Thyroid gland (tissue), 4 donors: ENCODE measurements around the gene BAHD1. TPM values are rescaled to one million over a fixed set of nuclear protein-coding genes. Genes with fewer than 3 reads are reported as not detected.

Source experiments
- DNase-seq, 2 donors: peaks; one replicate each; pipeline ENCODE4 v3.0.0-alpha.2; 2019
- H3K27ac ChIP-seq, 3 donors: fragments of 200-600 bp; sonication (generic); 1 replicate in 2 of 3; 2 replicates in 1 of 3; pipeline ENCODE4 v1.5.1; 2016 to 2019; ENCODE audit warnings: mild to moderate bottlenecking in 1 of 3, moderate library complexity in 1 of 3
- H3K27me3 ChIP-seq: fragments of 200-600 bp; sonication (generic); one replicate; pipeline ENCODE4 v1.5.1; 2019
- H3K36me3 ChIP-seq, 2 donors: fragments of 200-600 bp; sonication (generic); one replicate each; pipeline ENCODE4 v1.5.1; 2016 to 2019
- H3K4me1 ChIP-seq, 2 donors: fragments of 200-600 bp; sonication (generic); one replicate each; pipeline ENCODE4 v1.5.1; 2017 to 2019
- H3K4me3 ChIP-seq, 3 donors: fragments of 200-600 bp; sonication (generic); replicated peaks in 1 of 3; 1 replicate in 2 of 3; 2 replicates in 1 of 3; pipeline ENCODE4 v1.5.1; 2016; ENCODE audit warnings: mild to moderate bottlenecking in 1 of 3
- H3K9me3 ChIP-seq: fragments of 200-600 bp; sonication (generic); one replicate; pipeline ENCODE4 v1.5.1; 2017
- POLR2A ChIP-seq, 2 donors: fragments of 450-650 bp; IDR thresholded peaks; one replicate each; pipeline ENCODE4 v1.6.1; 2017; ENCODE audit warnings: antibody characterized with exemption in 2 of 2, mild to moderate bottlenecking in 2 of 2, moderate library complexity in 1 of 2
- WGBS, 2 donors: methylation state at CpG; one replicate each; pipeline ENCODE4 v1.1.5; 2017; 5-methylcytosine and 5-hydroxymethylcytosine counted together
- intact Hi-C: fragments of 100-400 bp; cut with DNase I; formaldehyde crosslinking; loops from one replicate; pipeline ENCODE4 v1.15.1; 2023
- total RNA-seq, 4 donors: library from RNA; depleted of rRNA; stranded (reverse); fragments of >200 nt; gene quantifications; one replicate each; pipeline ENCODE4 v1.2.3, GENCODE V29; 2016
- TF ChIP-seq, protein P1 (sequence below), 6 experiments: fragments of 200-600 bp in 3 of 6; fragments of 450-650 bp in 3 of 6; sonication (generic) in 3 of 6; IDR thresholded peaks; one replicate each; pipeline ENCODE4 v1.5.1; 2016 to 2019; ENCODE audit warnings: antibody characterized with exemption in 6 of 6, mild to moderate bottlenecking in 2 of 6, inconsistent platforms in 1 of 6, moderate library complexity in 1 of 6

BAHD1 gene
- total RNA-seq, 4 donors from 2014 or later, result 20.0 to 50.4 (median 35.1) TPM

DNA sequence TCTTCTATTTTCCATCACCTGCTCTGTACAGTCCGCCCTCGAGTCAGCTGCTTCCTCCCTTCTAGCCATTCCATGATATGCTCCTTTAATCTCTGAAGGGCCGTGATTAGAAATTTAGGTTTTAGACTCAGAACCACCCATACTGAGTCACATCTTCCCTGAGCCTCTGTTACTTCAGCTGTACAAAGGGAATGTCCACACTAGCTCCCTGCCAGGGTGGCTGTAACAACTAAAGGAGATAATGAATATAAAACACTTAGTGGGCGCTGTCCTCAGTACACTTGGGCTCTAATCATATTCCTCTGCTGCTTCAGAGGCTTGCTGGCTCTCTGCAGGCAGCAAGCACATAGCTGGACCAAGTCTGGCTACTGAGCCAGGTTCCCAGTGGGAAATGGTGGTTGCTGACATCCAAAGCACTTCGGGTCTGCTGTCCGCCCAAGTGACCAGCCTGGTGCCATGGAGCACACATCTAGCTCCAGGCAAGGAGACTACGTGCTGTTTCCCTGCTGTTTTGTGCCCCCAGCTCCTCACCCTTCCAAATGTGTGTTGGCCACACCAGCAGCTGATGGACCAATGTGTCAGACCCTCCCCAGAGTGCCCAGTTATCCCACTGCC, 29.1 kb downstream of the BAHD1 start:
- intact Hi-C loops, result no loop called here
- H3K4me3 ChIP-seq, result peak overlapping the region in 1 of 3 donors; percentile 93
- H3K27me3 ChIP-seq, result no peaks in the 10 kb centered on the region
- TF ChIP-seq, protein P1, sequence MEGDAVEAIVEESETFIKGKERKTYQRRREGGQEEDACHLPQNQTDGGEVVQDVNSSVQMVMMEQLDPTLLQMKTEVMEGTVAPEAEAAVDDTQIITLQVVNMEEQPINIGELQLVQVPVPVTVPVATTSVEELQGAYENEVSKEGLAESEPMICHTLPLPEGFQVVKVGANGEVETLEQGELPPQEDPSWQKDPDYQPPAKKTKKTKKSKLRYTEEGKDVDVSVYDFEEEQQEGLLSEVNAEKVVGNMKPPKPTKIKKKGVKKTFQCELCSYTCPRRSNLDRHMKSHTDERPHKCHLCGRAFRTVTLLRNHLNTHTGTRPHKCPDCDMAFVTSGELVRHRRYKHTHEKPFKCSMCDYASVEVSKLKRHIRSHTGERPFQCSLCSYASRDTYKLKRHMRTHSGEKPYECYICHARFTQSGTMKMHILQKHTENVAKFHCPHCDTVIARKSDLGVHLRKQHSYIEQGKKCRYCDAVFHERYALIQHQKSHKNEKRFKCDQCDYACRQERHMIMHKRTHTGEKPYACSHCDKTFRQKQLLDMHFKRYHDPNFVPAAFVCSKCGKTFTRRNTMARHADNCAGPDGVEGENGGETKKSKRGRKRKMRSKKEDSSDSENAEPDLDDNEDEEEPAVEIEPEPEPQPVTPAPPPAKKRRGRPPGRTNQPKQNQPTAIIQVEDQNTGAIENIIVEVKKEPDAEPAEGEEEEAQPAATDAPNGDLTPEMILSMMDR (IDR thresholded peaks at IDR 0.05), result no peak
- no peak for TF ChIP-seq POLR2A (IDR thresholded peaks at IDR 0.05)
- H3K36me3 ChIP-seq, result peaks cover 16 to 19% of the 10 kb centered on the region in 2 donors
- H3K9me3 ChIP-seq, result no peaks in the 10 kb centered on the region
- no peak for DNase-seq
- WGBS, 2 donors, result 76 to 79% methylated on average over 6 to 7 of the region's 7 CpGs
- H3K27ac ChIP-seq, result peak overlapping the region in 2 of 3 donors; percentile 76 to 94
- H3K4me1 ChIP-seq, result peaks cover 17 to 21% of the 10 kb centered on the region in 2 donors

DNA sequence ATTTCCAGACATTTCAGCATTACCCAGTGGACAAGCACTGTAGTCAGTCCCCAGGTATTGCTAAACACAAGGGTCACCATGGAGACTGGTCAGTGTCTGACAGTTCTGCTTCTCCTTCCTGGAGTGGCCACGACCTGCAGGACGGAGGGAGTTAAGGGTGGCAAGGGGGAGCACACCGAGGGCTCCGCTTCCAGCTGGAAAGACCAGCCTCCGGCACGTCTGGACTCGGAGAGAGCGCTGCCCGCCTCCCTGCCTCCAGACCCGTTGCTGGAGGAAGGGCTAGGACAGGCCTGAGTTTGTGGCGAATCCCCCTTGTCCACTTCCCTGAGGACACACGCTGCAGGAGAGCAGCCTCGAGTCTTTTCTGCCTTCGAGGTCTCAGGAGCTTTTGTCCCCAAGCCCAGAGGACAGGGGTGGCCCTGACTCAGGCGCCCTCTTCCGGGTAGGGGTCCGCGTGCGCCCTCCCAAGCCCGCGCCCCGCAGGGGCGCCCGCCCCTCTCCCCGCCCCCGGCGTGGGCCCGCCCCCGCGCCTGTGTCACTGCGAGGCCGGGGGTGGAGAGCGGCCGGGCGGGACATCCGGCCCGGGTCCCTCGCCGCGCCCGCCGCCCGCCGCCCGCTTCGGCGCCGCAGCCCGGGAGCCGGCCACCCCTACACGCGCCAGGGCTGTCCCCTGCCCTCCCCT, 29.8 kb downstream of the BAHD1 start, which contains the start of gene CHST14:
Gene CHST14, plus strand, starts transcription at position 562 of the 682 bp plus-strand sequence. CDS start 230 bp downstream, outside the sequence.
- intact Hi-C loops, result no loop called here
- Histone ChIP-seq H3K27ac (peak within 1 kb of the TSS; percentile 73 to 94 (median 76)), H3K27me3 (no peaks in the 10 kb centered on the region), H3K4me3 (peak within 1 kb of the TSS; percentile 7 to 93 (median 75)), H3K9me3 (no peaks in the 10 kb centered on the region), H3K4me1 (peaks cover 17 to 21% of the 10 kb centered on the region in 2 donors), H3K36me3 (peaks cover 11 to 13% of the 10 kb centered on the region in 2 donors)
- peak in 1 of 2 donors; percentile 56 for TF ChIP-seq POLR2A (IDR thresholded peaks at IDR 0.05)
- TF ChIP-seq, protein P1 (IDR thresholded peaks at IDR 0.05), result no peak
- 3 to 5% methylated on average over 10 to 15 of the region's 52 CpGs for WGBS, 2 donors
- peak; percentile 59 to 63 for DNase-seq

DNA sequence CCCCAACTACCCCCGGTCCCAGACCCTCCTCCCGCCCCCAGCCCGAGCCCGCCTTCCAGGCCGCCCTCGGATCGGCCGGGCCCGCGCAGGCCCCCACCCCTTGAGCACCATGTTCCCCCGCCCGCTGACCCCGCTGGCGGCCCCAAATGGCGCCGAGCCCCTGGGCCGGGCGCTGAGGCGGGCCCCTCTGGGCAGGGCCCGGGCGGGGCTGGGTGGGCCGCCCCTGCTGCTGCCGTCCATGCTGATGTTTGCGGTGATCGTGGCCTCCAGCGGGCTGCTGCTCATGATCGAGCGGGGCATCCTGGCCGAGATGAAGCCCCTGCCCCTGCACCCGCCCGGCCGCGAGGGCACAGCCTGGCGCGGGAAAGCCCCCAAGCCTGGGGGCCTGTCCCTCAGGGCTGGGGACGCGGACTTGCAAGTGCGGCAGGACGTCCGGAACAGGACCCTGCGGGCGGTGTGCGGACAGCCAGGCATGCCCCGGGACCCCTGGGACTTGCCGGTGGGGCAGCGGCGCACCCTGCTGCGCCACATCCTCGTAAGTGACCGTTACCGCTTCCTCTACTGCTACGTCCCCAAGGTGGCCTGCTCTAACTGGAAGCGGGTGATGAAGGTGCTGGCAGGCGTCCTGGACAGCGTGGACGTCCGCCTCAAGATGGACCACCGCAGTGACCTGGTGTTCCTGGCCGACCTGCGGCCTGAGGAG, 30.5 kb downstream of the BAHD1 start:
- TF ChIP-seq, protein P1 (IDR thresholded peaks at IDR 0.05), result no peak
- TF ChIP-seq POLR2A (IDR thresholded peaks at IDR 0.05), result no peak
- Histone ChIP-seq H3K27me3 (no peaks in the 10 kb centered on the region), H3K27ac (peak overlapping the region; percentile 73 to 94 (median 74)), H3K36me3 (peaks cover 7 to 8% of the 10 kb centered on the region in 2 donors), H3K4me3 (peak overlapping the region; percentile 7 to 93 (median 75)), H3K9me3 (no peaks in the 10 kb centered on the region), H3K4me1 (peaks cover 17 to 21% of the 10 kb centered on the region in 2 donors)
- DNase-seq, result peak in 1 of 2 donors; percentile 12
- intact Hi-C loops, result no loop called here
- WGBS, 2 donors, result 0% methylated on average over 2 of the region's 60 CpGs; no CpG with 5 or more reads in 1 of the 2 donors

DNA sequence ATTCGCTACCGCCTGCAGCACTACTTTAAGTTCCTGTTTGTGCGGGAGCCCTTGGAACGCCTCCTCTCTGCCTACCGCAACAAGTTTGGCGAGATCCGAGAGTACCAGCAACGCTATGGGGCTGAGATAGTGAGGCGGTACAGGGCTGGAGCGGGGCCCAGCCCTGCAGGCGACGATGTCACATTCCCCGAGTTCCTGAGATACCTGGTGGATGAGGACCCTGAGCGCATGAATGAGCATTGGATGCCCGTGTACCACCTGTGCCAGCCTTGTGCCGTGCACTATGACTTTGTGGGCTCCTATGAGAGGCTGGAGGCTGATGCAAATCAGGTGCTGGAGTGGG, 31.0 kb downstream of the BAHD1 start:
- Histone ChIP-seq H3K4me1 (peaks cover 17 to 21% of the 10 kb centered on the region in 2 donors), H3K4me3 (peak overlapping the region; percentile 7 to 93 (median 75)), H3K36me3 (peaks cover 1 to 2% of the 10 kb centered on the region in 2 donors), H3K27ac (peak overlapping the region; percentile 73 to 94 (median 74)), H3K27me3 (no peaks in the 10 kb centered on the region), H3K9me3 (no peaks in the 10 kb centered on the region)
- intact Hi-C loops, result no loop called here
- TF ChIP-seq, protein P1 (IDR thresholded peaks at IDR 0.05), result no peak
- TF ChIP-seq POLR2A (IDR thresholded peaks at IDR 0.05), result peak in 1 of 2 donors; percentile 52
- peak; percentile 85 to 92 for DNase-seq
- 4 to 20% methylated on average over 1 to 16 of the region's 16 CpGs for WGBS, 2 donors
